Thoracic aorta (tissue), 2 donors: ENCODE results near the gene KRT72. TPM values are rescaled to one million over a fixed set of nuclear protein-coding genes. Genes with fewer than 3 reads are reported as not detected.

Experiments used
- ATAC-seq: fragments of 150-250 bp; one replicate; pipeline ENCODE4 v1.8.0; 2017; ENCODE audit warnings: low read depth; ENCODE audit not compliant: insufficient number of reproducible peaks, low FRiP score
- DNase-seq: peaks from one replicate; pipeline ENCODE4 v3.0.0-alpha.2; 2020; ENCODE audit warnings: low spot score
- H3K27ac ChIP-seq, 2 donors: fragments of 200-600 bp; sonication (generic); 1 replicate in 1 of 2; 2 replicates in 1 of 2; pipeline ENCODE4 v1.5.1; 2016; ENCODE audit warnings: mild to moderate bottlenecking in 2 of 2, moderate library complexity in 2 of 2
- H3K27me3 ChIP-seq: fragments of 200-600 bp; sonication (generic); replicated peaks from 2 replicates; pipeline ENCODE4 v1.6.0; 2016; ENCODE audit warnings: mild to moderate bottlenecking; ENCODE audit not compliant: insufficient read depth
- H3K36me3 ChIP-seq: fragments of 200-600 bp; sonication (generic); one replicate; pipeline ENCODE4 v1.5.1; 2016
- H3K4me1 ChIP-seq, 2 donors: fragments of 200-600 bp; sonication (generic); 1 replicate in 1 of 2; 2 replicates in 1 of 2; pipeline versions ENCODE4 v1.5.1 to v1.6.0; 2016; ENCODE audit warnings: low read depth in 2 of 2, mild to moderate bottlenecking in 1 of 2; ENCODE audit not compliant: control insufficient read depth in 1 of 2
- H3K4me3 ChIP-seq: fragments of 200-600 bp; sonication (generic); 2 replicates; pipeline ENCODE4 v1.5.1; 2016; ENCODE audit warnings: mild to moderate bottlenecking
- H3K9me3 ChIP-seq: fragments of 200-600 bp; sonication (generic); 2 replicates; pipeline ENCODE4 v1.5.1; 2016
- CTCF ChIP-seq: fragments of 200-600 bp; sonication (generic); IDR thresholded peaks from one replicate; pipeline ENCODE4 v1.5.1; 2019; ENCODE audit warnings: antibody characterized with exemption
- total RNA-seq, 2 donors: library from RNA; depleted of rRNA; stranded (reverse); fragments of >200 nt; gene quantifications; one replicate each; pipeline versions ENCODE4 v1.1.0 to v1.2.3, GENCODE V29; 2016

The KRT72 gene
- total RNA-seq, 2 donors from 2014 or later: not detected

- no peak for ATAC-seq
Measured at GRCh38 chr12:52566847-52567291, 34.4 kb downstream of the KRT72 start.

GRCh38 chr12:52564582-52564981 lies 36.7 kb downstream of the KRT72 start:
- Histone ChIP-seq H3K4me1 (no peaks in the 10 kb centered on the region), H3K27me3 (no peaks in the 10 kb centered on the region), H3K4me3 (no peak overlapping the region), H3K9me3 (no peaks in the 10 kb centered on the region), H3K27ac (no peak overlapping the region), H3K36me3 (no peaks in the 10 kb centered on the region)
- ATAC-seq (no peak), DNase-seq (no peak)
- TF ChIP-seq CTCF: no peak

More at GRCh38 chr12:52566847-52567291, 34.4 kb downstream of the KRT72 start:
- H3K4me1 ChIP-seq: no peaks in the 10 kb centered on the region
- H3K4me3 ChIP-seq: no peak overlapping the region
- no peaks in the 10 kb centered on the region for H3K36me3 ChIP-seq
- TF ChIP-seq CTCF: no peak
- no peak overlapping the region for H3K27ac ChIP-seq
- H3K9me3 ChIP-seq: no peaks in the 10 kb centered on the region
- DNase-seq: no peak
- no peaks in the 10 kb centered on the region for H3K27me3 ChIP-seq

GRCh38 chr12:52561880-52562449 lies 39.3 kb downstream of the KRT72 start:
- Histone ChIP-seq H3K36me3 (no peaks in the 10 kb centered on the region), H3K4me1 (no peaks in the 10 kb centered on the region), H3K27me3 (no peaks in the 10 kb centered on the region), H3K4me3 (no peak overlapping the region), H3K9me3 (no peaks in the 10 kb centered on the region), H3K27ac (no peak overlapping the region)
- TF ChIP-seq CTCF: no peak
- ATAC-seq (no peak), DNase-seq (no peak)

GRCh38 chr12:52559979-52560378 lies 41.3 kb downstream of the KRT72 start:
- H3K27ac ChIP-seq: no peak overlapping the region
- H3K4me3 ChIP-seq: no peak overlapping the region
- no peaks in the 10 kb centered on the region for H3K36me3 ChIP-seq
- H3K27me3 ChIP-seq: no peaks in the 10 kb centered on the region
- TF ChIP-seq CTCF: no peak
- no peaks in the 10 kb centered on the region for H3K9me3 ChIP-seq
- DNase-seq: no peak
- ATAC-seq: no peak
- H3K4me1 ChIP-seq: no peaks in the 10 kb centered on the region

GRCh38 chr12:52558781-52559445 lies 42.4 kb downstream of the KRT72 start:
- ATAC-seq (no peak), DNase-seq (no peak)
- no peak for TF ChIP-seq CTCF

More at GRCh38 chr12:52558781-52559445, 42.4 kb downstream of the KRT72 start:
- Histone ChIP-seq H3K27ac (no peak overlapping the region), H3K27me3 (no peaks in the 10 kb centered on the region), H3K9me3 (no peaks in the 10 kb centered on the region), H3K36me3 (no peaks in the 10 kb centered on the region), H3K4me3 (no peak overlapping the region), H3K4me1 (no peaks in the 10 kb centered on the region)
